ENCODE measurements around the gene SREBF1. TPM values are rescaled to one million over a fixed set of nuclear protein-coding genes. Genes with fewer than 3 reads are reported as not detected.

The SREBF1 gene
- polyA plus RNA-seq, 1 of the 3 experiments (the other 2 are of a cell fraction) = 20.4 TPM

GRCh38 chr17:17813055-17813724, 23.6 kb downstream of the SREBF1 start (continued):
- TF ChIP-seq RXRA (IDR thresholded peaks at IDR 0.05; ENCODE audit: borderline replicate concordance, low read depth) = no peak
- TF ChIP-seq CTCF (IDR thresholded peaks at IDR 0.05) = no peak

GRCh38 chr17:17812211-17813054, 24.4 kb downstream of the SREBF1 start:
- Histone ChIP-seq H3K9me3 (no peaks in the 10 kb centered on the region), H3K4me2 (no peak overlapping the region), H3K27ac (ENCODE audit: low read depth in 2 of 2, low read length in 1 of 2) (peak overlapping the region in 1 of 2 experiments; percentile 62; a peak in 2 of 4 replicates), H3K27me3 (ENCODE audit: insufficient read depth) (no peaks in the 10 kb centered on the region), H4K20me1 (ENCODE audit: insufficient read depth) (no peaks in the 10 kb centered on the region), H3K4me3 (ENCODE audit: low read depth in 2 of 2, low read length in 1 of 2) (peak overlapping the region in 1 of 2 experiments; percentile 30; a peak in 1 of 4 replicates), H3K9me2 (no peaks in the 10 kb centered on the region), H2AFZ (ENCODE audit: low read depth) (no peak overlapping the region), H3K9ac (no peak overlapping the region), H3K79me2 (ENCODE audit: insufficient read depth) (no peaks in the 10 kb centered on the region), H3F3A (replicated peaks; ENCODE audit: insufficient read depth) (peaks cover 6% of the 10 kb centered on the region), H3K36me3 (replicated peaks in 1 of 2; ENCODE audit: control insufficient read depth in 1 of 2, insufficient read depth in 2 of 2, low read length in 1 of 2) (peaks cover 2 to 67% of the 10 kb centered on the region in 2 experiments), H3K4me1 (ENCODE audit: control insufficient read depth in 1 of 2, insufficient read depth in 2 of 2, low read depth in 1 of 2, low read length in 1 of 2) (peaks cover 0 to 56% of the 10 kb centered on the region in 2 experiments; a peak in 3 of 4 replicates)
- peak; percentile 95 for DNase-seq
- ChIA-PET POLR2A (interaction anchor here (0.6 to 1.9 kb wide), 4 partner anchors 22 to 49 kb away, joined by 4 to 8 read pairs (median 4); partner anchors contain the start of gene SREBF1), CTCF (interaction anchor here (0.7 to 5.3 kb wide), 40 partner anchors 9 to 223 kb away, joined by 3 to 72 read pairs (median 6); partner anchors contain the start of gene SREBF1)
- TF ChIP-seq YY1 (IDR thresholded peaks at IDR 0.05; ENCODE audit: low read depth) = no peak
- TF ChIP-seq REST (IDR thresholded peaks at IDR 0.05; ENCODE audit: low read depth, low read length) = no peak
- no peak for TF ChIP-seq NRF1 (IDR thresholded peaks at IDR 0.05; ENCODE audit: low read depth, low read length)
- TF ChIP-seq RCOR1 (IDR thresholded peaks at IDR 0.05; ENCODE audit: low read length) = no peak
- no peak for TF ChIP-seq MXI1 (IDR thresholded peaks at IDR 0.05; ENCODE audit: low read depth, low read length)
- TF ChIP-seq GATA2 (CRISPR knock-in tag; IDR thresholded peaks at IDR 0.05) = no peak
- TF ChIP-seq SMC3 (IDR thresholded peaks at IDR 0.05; ENCODE audit: low read depth, low read length) = peak; percentile 86
- TF ChIP-seq PBX3 (IDR thresholded peaks at IDR 0.05) = no peak
- TF ChIP-seq EP300 (IDR thresholded peaks at IDR 0.05; ENCODE audit: borderline replicate concordance in 1 of 2, low read depth in 1 of 2, low read length in 1 of 2) = no peak
- no peak for TF ChIP-seq FOSL2 (IDR thresholded peaks at IDR 0.05; ENCODE audit: borderline replicate concordance, low read depth)
- TF ChIP-seq ZBTB33 (IDR thresholded peaks at IDR 0.05; ENCODE audit: borderline replicate concordance, low read depth) = no peak
- peak; percentile 98 for TF ChIP-seq CTCF (IDR thresholded peaks at IDR 0.05)
- peak; percentile 80 for TF ChIP-seq RAD21 (IDR thresholded peaks at IDR 0.05; ENCODE audit: low read length)
- WGBS (ENCODE audit: low lambda C conversion rate) = 72% methylated on average over 20 of the region's 59 CpGs
